GM21367 (cell line): ENCODE measurements around the gene LRRC41.
"Not testable (repeated sequence)": the region's sequence is repeated elsewhere in the genome, so short reads cannot be mapped to it uniquely, and the experiment has no call there.

ENCODE experiments used
- ATAC-seq: cut with Tn5 transposase; IDR thresholded peaks from one replicate; pipeline ENCODE4 v1.9.1; 2021; ENCODE audit not compliant: unreplicated experiment

LRRC41 gene

DNA sequence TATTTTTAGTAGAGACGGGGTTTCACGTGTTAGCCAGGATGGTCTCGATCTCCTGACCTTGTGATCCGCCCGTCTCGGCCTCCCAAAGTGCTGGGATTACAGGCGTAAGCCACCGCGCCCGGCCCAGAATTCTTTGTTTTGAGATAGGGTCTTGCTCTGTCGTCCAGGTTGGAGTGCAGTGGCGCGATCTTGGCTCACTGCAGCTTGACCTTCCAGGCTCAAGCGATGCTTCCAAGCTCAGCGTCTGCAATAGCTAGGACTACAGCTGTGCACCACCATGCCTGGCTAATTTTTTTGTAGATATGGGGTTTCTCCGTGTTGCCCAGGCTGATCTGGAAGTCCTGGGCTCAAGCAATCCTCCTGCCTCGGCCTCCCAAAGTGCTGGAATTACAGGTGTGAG is 57.3 kb downstream of the LRRC41 start:
- not testable (repeated sequence) for ATAC-seq

- no peak for ATAC-seq
These were observed 58.6 kb downstream of the LRRC41 start for GRCh38 chr1:46244656-46245371.

- not testable (repeated sequence) for ATAC-seq
These were observed 59.6 kb downstream of the LRRC41 start for GRCh38 chr1:46243831-46244230.

GRCh38 chr1:46242918-46243317 is 60.5 kb downstream of the LRRC41 start:
- no peak for ATAC-seq

GRCh38 chr1:46241733-46242132 is 61.7 kb downstream of the LRRC41 start:
- ATAC-seq: not testable (repeated sequence)

DNA sequence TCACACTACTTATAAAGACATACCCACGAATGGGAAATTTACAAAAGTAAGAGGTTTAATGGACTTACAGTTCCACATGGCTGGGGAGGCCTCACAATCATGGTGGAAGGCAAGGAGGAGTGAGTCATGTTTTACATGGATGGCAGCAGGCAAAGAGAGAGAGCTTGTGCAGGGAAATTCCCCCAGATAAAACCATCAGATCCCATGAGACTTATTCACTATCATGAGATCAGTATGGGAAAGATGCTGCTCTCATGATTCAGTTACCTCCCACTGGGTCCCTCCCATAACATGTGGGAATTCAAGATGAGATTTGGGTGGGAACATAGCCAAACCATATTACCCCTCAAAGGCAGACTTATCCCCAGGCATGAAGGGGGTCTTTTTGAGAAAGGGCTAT is 64.6 kb downstream of the LRRC41 start:
- ATAC-seq: not testable (repeated sequence)

DNA sequence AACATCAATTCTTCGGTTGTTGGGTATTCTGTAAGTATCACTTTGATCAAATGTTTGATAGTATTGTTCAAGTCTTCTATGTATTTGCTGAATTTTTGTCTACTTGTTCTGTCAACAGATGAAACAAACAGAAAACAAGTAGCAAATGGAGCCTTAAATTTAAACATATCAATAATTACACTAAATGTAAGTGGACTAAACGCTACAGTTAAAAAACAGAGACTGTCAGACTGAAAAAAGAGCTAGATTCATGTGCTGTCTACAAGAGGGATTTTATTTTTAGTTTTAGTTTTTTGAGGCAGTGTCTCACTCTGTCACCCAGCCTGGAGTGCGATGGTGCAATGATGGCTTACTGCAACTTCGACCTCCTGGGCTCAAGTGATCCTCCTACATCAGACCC is 66.5 kb downstream of the LRRC41 start:
- no peak for ATAC-seq

DNA sequence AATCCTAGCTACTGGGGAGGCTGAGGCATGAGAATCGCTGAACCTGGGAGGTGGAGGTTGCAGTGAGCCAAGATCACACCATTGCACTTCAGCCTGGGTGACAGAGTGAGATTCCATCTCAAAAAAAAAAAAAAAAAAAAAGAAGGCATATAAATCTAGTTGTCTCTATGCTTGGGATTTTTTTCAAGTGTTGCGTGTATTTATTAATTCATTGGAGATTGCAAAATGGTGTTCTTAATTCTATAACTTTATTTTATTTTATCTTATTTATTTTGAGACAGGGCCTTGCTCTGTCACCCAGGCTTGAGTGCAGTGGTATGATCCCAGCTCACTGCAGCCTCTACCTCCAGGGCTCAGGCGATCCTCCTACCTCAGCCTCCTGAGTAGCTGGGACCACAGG is 72.2 kb downstream of the LRRC41 start:
- ATAC-seq: not testable (repeated sequence)
